Liver (tissue), 9 donors: ENCODE results near the gene STX1A. TPM values are rescaled to one million over a fixed set of nuclear protein-coding genes. Genes with fewer than 3 reads are reported as not detected.

ENCODE experiments used
- DNase-seq: peaks from one replicate; pipeline ENCODE4 v3.0.0-alpha.2; 2017; ENCODE audit warnings: low spot score
- H3K27ac ChIP-seq, 2 donors: one replicate each; pipeline ENCODE4 v1.7.0; 2013; ENCODE audit warnings: inconsistent platforms in 2 of 2, low read length in 2 of 2, control low read depth in 1 of 2, low read depth in 1 of 2, mild to moderate bottlenecking in 1 of 2
- H3K27me3 ChIP-seq, 4 donors: one replicate each; pipeline versions ENCODE4 v1.6.1 to v1.7.0; 2013; ENCODE audit warnings: low read length in 3 of 4, inconsistent platforms in 1 of 4, mild to moderate bottlenecking in 1 of 4, moderate library complexity in 1 of 4; ENCODE audit not compliant: control insufficient read depth in 4 of 4, insufficient read depth in 4 of 4
- H3K36me3 ChIP-seq, 4 donors: one replicate each; pipeline versions ENCODE4 v1.6.1 to v1.7.0; 2013; ENCODE audit warnings: low read length in 3 of 4, mild to moderate bottlenecking in 3 of 4, low read depth in 1 of 4, moderate library complexity in 1 of 4; ENCODE audit not compliant: control insufficient read depth in 4 of 4, insufficient read depth in 3 of 4
- H3K4me1 ChIP-seq, 4 donors: one replicate each; pipeline versions ENCODE4 v1.6.1 to v1.7.0; 2013; ENCODE audit warnings: low read length in 3 of 4, mild to moderate bottlenecking in 3 of 4, moderate library complexity in 1 of 4; ENCODE audit not compliant: control insufficient read depth in 4 of 4, insufficient read depth in 4 of 4
- H3K4me3 ChIP-seq, 3 donors: one replicate each; pipeline versions ENCODE4 v1.6.1 to v1.7.0; 2013; ENCODE audit warnings: low read length in 3 of 3, control low read depth in 1 of 3, low read depth in 1 of 3, mild to moderate bottlenecking in 1 of 3
- H3K9ac ChIP-seq, 2 donors: one replicate each; pipeline ENCODE4 v1.7.0; 2013; ENCODE audit warnings: low read length in 2 of 2, mild to moderate bottlenecking in 2 of 2, moderate library complexity in 2 of 2, control low read depth in 1 of 2, low read depth in 1 of 2
- H3K9me3 ChIP-seq, 4 donors: one replicate each; pipeline versions ENCODE4 v1.6.1 to v1.7.0; 2013; ENCODE audit warnings: low read length in 3 of 4; ENCODE audit not compliant: control insufficient read depth in 4 of 4
- ATF3 ChIP-seq: IDR thresholded peaks from 2 replicates; pipeline ENCODE4 v1.6.1; 2016; ENCODE audit warnings: antibody characterized with exemption
- CTCF ChIP-seq: fragments of 150-350 bp; IDR thresholded peaks from 2 replicates; pipeline ENCODE4 v1.5.1; 2017; ENCODE audit warnings: improper control_type of control experiment, low read depth, low read length; ENCODE audit not compliant: missing input control
- EGR1 ChIP-seq, 2 donors: IDR thresholded peaks; 2 replicates each; pipeline ENCODE4 v1.6.1; 2016 to 2018; ENCODE audit warnings: antibody characterized with exemption in 2 of 2, low read depth in 2 of 2
- FOXA1 ChIP-seq: IDR thresholded peaks from 2 replicates; pipeline ENCODE4 v1.6.1; 2016; ENCODE audit warnings: antibody characterized with exemption
- FOXA2 ChIP-seq: IDR thresholded peaks from 2 replicates; pipeline ENCODE4 v1.6.1; 2016; ENCODE audit warnings: antibody characterized with exemption
- GABPA ChIP-seq, 2 donors: IDR thresholded peaks in 1 of 2; conservative IDR thresholded peaks in 1 of 2; 2 replicates each; pipeline ENCODE4 v1.6.1; 2016; ENCODE audit warnings: antibody characterized with exemption in 2 of 2, mild to moderate bottlenecking in 1 of 2, moderate library complexity in 1 of 2
- HNF4A ChIP-seq, 2 donors: conservative IDR thresholded peaks; 2 replicates each; pipeline ENCODE4 v1.6.1; 2016; ENCODE audit warnings: antibody characterized with exemption in 2 of 2, mild to moderate bottlenecking in 2 of 2
- HNF4G ChIP-seq: IDR thresholded peaks from 2 replicates; pipeline ENCODE4 v1.6.1; 2016; ENCODE audit warnings: antibody characterized with exemption
- JUND ChIP-seq, 2 donors: IDR thresholded peaks; 2 replicates each; pipeline ENCODE4 v1.6.1; 2016; ENCODE audit warnings: antibody characterized with exemption in 2 of 2
- MAX ChIP-seq: IDR thresholded peaks from 2 replicates; pipeline ENCODE4 v1.6.1; 2016; ENCODE audit warnings: antibody characterized with exemption
- NR2F2 ChIP-seq: IDR thresholded peaks from 2 replicates; pipeline ENCODE4 v1.6.1; 2016; ENCODE audit warnings: antibody characterized with exemption
- RAD21 ChIP-seq, 2 donors: IDR thresholded peaks; 2 replicates each; pipeline ENCODE4 v1.6.1; 2016; ENCODE audit warnings: antibody characterized with exemption in 2 of 2, mild to moderate bottlenecking in 2 of 2
- REST ChIP-seq: IDR thresholded peaks from 2 replicates; pipeline ENCODE4 v1.6.1; 2016; ENCODE audit warnings: antibody characterized with exemption, mild to moderate bottlenecking
- RXRA ChIP-seq, 2 donors: IDR thresholded peaks; 2 replicates each; pipeline ENCODE4 v1.6.1; 2017 to 2018; ENCODE audit warnings: antibody characterized with exemption in 2 of 2, mild to moderate bottlenecking in 1 of 2
- SP1 ChIP-seq: IDR thresholded peaks from 2 replicates; pipeline ENCODE4 v1.6.1; 2018; ENCODE audit warnings: antibody characterized with exemption, mild to moderate bottlenecking
- TAF1 ChIP-seq: conservative IDR thresholded peaks from 2 replicates; pipeline ENCODE4 v1.6.1; 2016; ENCODE audit warnings: antibody characterized with exemption, mild to moderate bottlenecking
- YY1 ChIP-seq: IDR thresholded peaks from 2 replicates; pipeline ENCODE4 v1.6.1; 2016; ENCODE audit warnings: antibody characterized with exemption, mild to moderate bottlenecking
- ZBTB33 ChIP-seq: IDR thresholded peaks from 2 replicates; pipeline ENCODE4 v1.6.1; 2016; ENCODE audit warnings: antibody characterized with exemption
- WGBS: extraction: QIAGEN DNeasy Blood & Tissue Kit; methylation state at CpG from one replicate; pipeline ENCODE4 v1.1.7; 2013; 5-methylcytosine and 5-hydroxymethylcytosine counted together
- polyA plus RNA-seq, 2 donors: library from polyadenylated mRNA; stranded (reverse) in 1 of 2; unstranded in 1 of 2; fragments of 200-250 nt in 1 of 2; fragments of >200 nt in 1 of 2; fragmentation: Nextera tagmentation in 1 of 2; extraction: Ambion mirVana in 1 of 2; gene quantifications; one replicate each; pipeline versions ENCODE4 v1.2.1 to v1.2.3, GENCODE V29; 2013 to 2015
- total RNA-seq, 2 donors: library from RNA; depleted of rRNA; stranded (reverse); fragments of >200 nt; gene quantifications; one replicate each; pipeline ENCODE4 v1.2.3, GENCODE V29; 2014
- donor health status: healthy.
- donor health status: healthy.
- donor health status: healthy.
- donor health status: healthy.
- donor health status: healthy.

The STX1A gene
- total and polyA plus RNA-seq, 4 donors = 0.49 to 1.9 (median 1.1) TPM

GRCh38 chr7:73669288-73669701 is 50.2 kb downstream of the STX1A start:
- Histone ChIP-seq H3K4me3 (no peak overlapping the region), H3K27ac (no peak overlapping the region), H3K9me3 (no peaks in the 10 kb centered on the region), H3K27me3 (no peaks in the 10 kb centered on the region), H3K36me3 (no peaks in the 10 kb centered on the region), H3K4me1 (peaks cover 8 to 31% (median 17%) of the 10 kb centered on the region in 4 donors), H3K9ac (no peak overlapping the region)
- TF ChIP-seq TAF1 (no peak), MAX (no peak), REST (no peak), RXRA (IDR thresholded peaks at IDR 0.05) (no peak), FOXA2 (no peak), HNF4G (no peak), FOXA1 (no peak), RAD21 (IDR thresholded peaks at IDR 0.05) (no peak), JUND (IDR thresholded peaks at IDR 0.05) (no peak), ZBTB33 (no peak), HNF4A (conservative IDR thresholded peaks at IDR 0.05) (no peak), GABPA (IDR thresholded peaks at IDR 0.05 in 1 of 2, conservative IDR thresholded peaks at IDR 0.05 in 1 of 2) (no peak), ATF3 (no peak), YY1 (no peak), NR2F2 (no peak)
- no peak for DNase-seq
- WGBS = 85% methylated on average over 19 of the region's 19 CpGs

GRCh38 chr7:73668886-73669230 is 50.6 kb downstream of the STX1A start:
- H3K4me3 ChIP-seq = peak overlapping the region in 1 of 3 donors; percentile 83
- H3K4me1 ChIP-seq = peaks cover 8 to 31% (median 17%) of the 10 kb centered on the region in 4 donors
- no peaks in the 10 kb centered on the region for H3K27me3 ChIP-seq
- no peaks in the 10 kb centered on the region for H3K9me3 ChIP-seq
- no peak for TF ChIP-seq ATF3
- TF ChIP-seq YY1 = no peak
- TF ChIP-seq SP1 = no peak
- no peak for TF ChIP-seq JUND (IDR thresholded peaks at IDR 0.05)
- TF ChIP-seq EGR1 (IDR thresholded peaks at IDR 0.05; ENCODE audit: low read depth in 2 of 2) = no peak
- TF ChIP-seq RAD21 (IDR thresholded peaks at IDR 0.05) = no peak
- TF ChIP-seq FOXA2 = no peak
- TF ChIP-seq MAX = no peak
- TF ChIP-seq FOXA1 = no peak
- no peak for TF ChIP-seq HNF4G
- no peak for TF ChIP-seq GABPA (IDR thresholded peaks at IDR 0.05 in 1 of 2, conservative IDR thresholded peaks at IDR 0.05 in 1 of 2)
- no peak for TF ChIP-seq CTCF
- TF ChIP-seq TAF1 = no peak
- no peak for TF ChIP-seq REST
- no peak for TF ChIP-seq HNF4A (conservative IDR thresholded peaks at IDR 0.05)
- no peak overlapping the region for H3K27ac ChIP-seq
- WGBS = 41% methylated on average over 5 of the region's 5 CpGs
- H3K9ac ChIP-seq = peak overlapping the region in 1 of 2 donors; percentile 7
- no peak for DNase-seq
- no peaks in the 10 kb centered on the region for H3K36me3 ChIP-seq
